AG09319 (cell line): Measurements from ENCODE around the gene ADAMTS3.

Source experiments
- DNase-seq: peaks from one replicate; pipeline ENCODE4 v3.0.0-alpha.2; 2010; ENCODE audit warnings: low read depth; ENCODE audit errors: extremely low read depth
- TF ChIP-seq, protein P1 (sequence below): IDR thresholded peaks from 2 replicates; pipeline ENCODE4 v1.5.1; 2011; ENCODE audit warnings: low read depth, mild to moderate bottlenecking, inconsistent platforms, low read length, moderate library complexity

ADAMTS3 gene

DNA sequence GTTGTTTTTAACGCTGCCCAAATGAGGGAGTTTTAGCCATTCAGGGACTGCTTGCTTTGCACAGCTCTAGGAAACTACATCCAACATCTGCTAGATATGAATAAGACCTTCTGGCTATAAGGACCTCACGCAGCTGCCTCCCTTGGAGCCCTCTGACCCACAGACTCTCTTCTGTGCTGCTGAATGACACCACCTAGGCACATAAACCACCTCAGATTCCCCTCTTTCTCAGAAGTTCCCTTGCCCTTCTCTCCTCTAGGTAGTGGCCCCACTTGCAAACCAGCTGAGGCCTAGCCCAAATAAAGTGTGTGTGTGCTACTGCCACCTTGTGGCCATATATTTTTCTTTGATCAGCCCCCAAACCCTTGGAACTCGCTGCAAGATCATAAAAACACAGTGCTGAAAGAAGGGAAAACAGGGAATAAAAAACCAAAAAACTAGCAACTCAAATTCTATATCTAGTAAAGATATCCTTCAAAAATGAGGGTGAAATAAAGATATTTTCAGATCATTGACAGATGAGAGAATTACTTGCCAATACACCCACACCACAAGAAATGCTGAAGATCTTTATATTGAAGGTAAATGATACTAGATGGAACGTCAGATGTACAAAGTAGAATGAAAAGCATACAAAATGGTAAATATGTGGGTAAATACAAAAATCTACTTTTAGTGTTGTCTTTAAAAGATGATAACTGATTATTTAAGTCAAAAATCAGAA is 265.9 kb downstream of the ADAMTS3 start:
- DNase-seq = no peak
- TF ChIP-seq, protein P1, sequence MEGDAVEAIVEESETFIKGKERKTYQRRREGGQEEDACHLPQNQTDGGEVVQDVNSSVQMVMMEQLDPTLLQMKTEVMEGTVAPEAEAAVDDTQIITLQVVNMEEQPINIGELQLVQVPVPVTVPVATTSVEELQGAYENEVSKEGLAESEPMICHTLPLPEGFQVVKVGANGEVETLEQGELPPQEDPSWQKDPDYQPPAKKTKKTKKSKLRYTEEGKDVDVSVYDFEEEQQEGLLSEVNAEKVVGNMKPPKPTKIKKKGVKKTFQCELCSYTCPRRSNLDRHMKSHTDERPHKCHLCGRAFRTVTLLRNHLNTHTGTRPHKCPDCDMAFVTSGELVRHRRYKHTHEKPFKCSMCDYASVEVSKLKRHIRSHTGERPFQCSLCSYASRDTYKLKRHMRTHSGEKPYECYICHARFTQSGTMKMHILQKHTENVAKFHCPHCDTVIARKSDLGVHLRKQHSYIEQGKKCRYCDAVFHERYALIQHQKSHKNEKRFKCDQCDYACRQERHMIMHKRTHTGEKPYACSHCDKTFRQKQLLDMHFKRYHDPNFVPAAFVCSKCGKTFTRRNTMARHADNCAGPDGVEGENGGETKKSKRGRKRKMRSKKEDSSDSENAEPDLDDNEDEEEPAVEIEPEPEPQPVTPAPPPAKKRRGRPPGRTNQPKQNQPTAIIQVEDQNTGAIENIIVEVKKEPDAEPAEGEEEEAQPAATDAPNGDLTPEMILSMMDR = peak; percentile 59

DNA sequence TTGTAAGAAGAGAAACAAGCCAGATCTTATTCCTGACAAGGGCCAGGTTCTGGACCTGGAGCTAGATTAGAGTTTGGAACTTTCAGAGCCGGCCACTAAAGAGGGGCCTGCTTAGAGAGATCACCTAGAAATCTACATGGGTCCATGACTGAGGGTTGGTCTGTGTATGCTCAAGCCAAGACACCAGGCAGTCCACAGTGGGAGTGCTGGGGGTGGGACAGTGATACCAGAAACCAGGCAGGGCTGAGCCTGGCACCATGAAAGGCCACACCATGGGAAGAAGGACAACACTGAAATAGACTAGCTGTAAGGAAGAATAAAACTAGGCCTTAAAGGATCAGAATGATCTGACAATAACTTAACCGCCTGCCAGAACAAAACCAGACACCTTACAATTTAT is 267.3 kb downstream of the ADAMTS3 start:
- no peak for DNase-seq
- TF ChIP-seq, protein P1 = no peak

DNA sequence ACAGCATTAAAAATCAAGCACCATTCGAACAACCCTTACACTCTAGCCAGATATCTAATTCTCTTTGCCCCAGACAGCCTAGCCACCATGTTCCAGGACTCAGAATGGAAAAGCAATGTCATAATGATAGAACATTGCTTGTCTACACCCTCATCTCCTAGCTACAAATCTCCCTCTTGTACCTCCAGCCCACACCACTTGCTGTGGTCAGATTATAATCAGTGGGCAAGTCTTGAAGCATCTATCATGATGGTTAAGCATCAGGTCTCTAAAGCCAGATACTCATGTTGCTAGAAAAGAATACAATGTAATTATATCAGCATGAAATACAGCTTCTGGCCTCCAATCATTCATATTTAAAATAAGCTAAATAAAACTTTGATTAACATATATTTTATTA is 268.9 kb downstream of the ADAMTS3 start:
- DNase-seq = no peak

DNA sequence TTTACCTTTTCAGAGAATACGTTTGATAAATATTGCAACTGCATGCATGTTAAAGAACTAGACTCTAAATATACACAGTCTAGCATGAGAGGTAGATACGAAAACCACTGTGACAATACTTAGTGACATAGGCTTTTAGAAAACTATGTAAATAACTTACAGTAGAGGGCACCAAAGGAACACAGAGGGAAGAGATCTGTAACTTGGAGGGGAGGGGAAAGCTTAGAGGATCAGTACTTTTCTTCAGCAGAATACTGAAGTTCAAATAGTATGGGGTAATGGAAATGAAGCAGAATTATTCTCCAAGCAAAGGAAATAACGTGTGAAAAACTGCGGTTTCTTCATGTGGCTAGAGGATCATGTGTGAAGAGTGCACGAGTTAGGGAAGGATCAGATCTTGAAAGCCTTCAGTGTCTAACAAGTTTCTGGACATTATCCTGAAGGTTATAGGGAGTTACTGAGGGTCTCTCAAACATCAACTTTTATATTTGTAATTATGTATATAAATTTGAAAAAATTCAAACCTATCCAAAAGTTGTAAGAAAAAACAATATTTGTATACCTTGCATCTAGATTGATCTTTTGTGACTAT is 273.0 kb downstream of the ADAMTS3 start:
- DNase-seq = peak; percentile 20
- TF ChIP-seq, protein P1 = peak; percentile 70

More for the DNA sequence above, 268.9 kb downstream of the ADAMTS3 start:
- TF ChIP-seq, protein P1 = no peak

DNA sequence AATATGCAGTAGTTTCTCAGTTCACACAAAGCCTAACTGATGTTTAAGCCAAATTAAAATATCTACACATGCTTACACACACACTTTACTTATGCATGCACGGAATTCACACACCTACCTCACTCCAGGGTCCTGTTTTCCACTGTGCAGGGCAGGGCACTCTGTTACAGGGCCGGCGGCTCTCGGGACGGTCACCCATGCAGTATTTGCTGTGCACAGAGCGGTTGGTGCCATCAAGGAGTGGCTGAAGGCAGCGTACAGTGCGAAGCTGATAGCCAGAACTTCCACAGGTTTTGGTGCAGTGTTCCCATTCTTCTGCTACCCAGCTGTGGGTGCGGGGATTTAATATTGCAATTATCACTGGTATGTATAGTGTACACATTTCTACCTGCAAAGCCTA is 278.3 kb downstream of the ADAMTS3 start:
- DNase-seq = no peak
- TF ChIP-seq, protein P1 = no peak

DNA sequence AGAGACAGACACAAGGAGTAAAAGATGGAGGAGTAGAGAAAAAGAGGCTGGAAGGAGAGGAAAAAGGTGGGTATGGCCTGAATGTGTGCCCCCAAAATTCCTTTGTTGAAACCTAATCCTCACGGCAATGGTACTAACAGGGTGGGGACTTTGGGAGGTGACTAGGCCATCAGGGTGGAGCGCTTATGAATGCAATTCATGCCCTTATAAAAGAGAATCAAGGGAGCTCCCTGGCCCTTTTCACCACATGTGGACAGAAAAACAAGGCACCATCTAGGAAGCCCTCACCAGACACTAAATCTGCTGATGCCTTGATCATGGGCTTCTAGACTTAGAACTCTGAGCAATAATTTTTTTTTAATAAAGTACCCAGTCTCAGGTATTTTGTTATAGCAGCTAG is 282.1 kb downstream of the ADAMTS3 start:
- TF ChIP-seq, protein P1 = no peak
- DNase-seq = no peak

DNA sequence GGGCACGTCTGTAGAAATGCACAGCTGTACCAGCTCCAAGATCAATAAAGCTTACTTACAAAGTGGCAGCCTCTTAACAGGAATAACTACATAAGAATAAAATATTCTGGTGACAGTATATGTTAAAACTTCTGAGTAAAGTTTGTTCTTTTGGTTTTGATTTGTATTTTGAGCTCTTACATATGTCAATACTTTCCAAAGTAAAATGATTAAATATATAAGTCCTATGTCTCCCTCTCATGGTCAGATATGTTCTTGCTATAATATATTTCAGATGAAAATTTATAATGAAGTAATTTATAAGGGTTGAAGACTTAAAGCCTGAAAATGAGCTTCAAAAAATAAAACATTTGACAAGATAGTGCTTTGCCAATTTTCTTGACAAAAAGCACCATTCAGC is 282.8 kb downstream of the ADAMTS3 start:
- DNase-seq = no peak
- TF ChIP-seq, protein P1 = no peak
